GM18873 (cell line): Measurements from ENCODE around the gene RAMP3.

Experiments used
- ATAC-seq: cut with Tn5 transposase; IDR thresholded peaks from one replicate; pipeline ENCODE4 v1.9.1; 2021; ENCODE audit warnings: mild to moderate bottlenecking, moderate library complexity, moderate number of reproducible peaks; ENCODE audit not compliant: unreplicated experiment, low FRiP score

Gene RAMP3

GRCh38 chr7:45219801-45220435 lies 62.3 kb downstream of the RAMP3 start:
- ATAC-seq: no peak

GRCh38 chr7:45220846-45221618 lies 63.4 kb downstream of the RAMP3 start:
- ATAC-seq: no peak

- no peak for ATAC-seq
These were observed 64.5 kb downstream of the RAMP3 start for GRCh38 chr7:45221896-45222604.

- no peak for ATAC-seq
These were observed 65.5 kb downstream of the RAMP3 start for GRCh38 chr7:45223078-45223477.

DNA sequence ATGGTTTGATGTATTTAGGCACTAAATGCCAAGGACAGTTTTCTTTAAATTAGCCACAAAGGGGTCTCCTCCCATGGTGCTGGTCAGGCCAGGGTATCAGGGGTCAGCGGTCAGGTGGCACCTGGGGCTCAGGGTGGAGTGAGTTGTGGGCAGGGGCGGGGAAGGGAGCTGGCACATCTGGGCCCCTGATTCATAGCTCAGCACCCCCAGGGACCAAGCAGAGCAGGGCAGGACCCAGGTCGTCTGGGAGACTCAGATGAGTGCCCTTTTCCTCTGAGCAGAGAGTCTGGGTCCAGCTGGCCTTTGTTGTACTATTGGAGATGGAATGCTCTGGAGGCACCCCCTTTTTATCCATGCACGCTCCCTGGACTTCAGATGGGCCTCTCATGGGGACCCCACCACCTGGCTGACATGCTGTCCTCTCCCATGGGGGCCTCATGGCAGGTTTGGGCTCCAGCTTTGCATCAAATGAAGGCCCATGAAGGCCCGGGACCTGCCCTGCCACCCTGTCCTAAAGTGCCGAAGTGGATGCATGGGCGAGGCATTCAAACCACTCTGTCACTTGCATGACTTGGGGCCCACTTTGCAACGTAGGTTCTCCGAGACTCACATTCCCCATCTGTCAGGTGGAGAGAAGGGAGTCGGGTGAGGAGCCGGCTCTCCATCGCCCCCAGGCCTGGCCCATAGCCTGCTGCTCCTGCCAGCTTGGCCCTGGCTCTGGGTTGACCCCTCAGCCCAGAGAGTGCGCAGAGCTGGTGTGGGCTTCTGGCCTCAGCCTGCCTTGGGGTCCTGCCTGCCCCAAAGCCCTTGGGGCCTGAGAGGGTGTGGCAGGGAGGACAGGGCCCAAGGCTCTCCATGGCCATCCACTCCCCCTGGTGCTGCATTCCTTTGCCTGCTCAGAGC lies 66.4 kb downstream of the RAMP3 start:
- no peak for ATAC-seq

GRCh38 chr7:45224832-45225231 lies 67.2 kb downstream of the RAMP3 start:
- no peak for ATAC-seq

GRCh38 chr7:45225311-45225947 lies 67.8 kb downstream of the RAMP3 start:
- no peak for ATAC-seq

GRCh38 chr7:45225948-45226335 lies 68.4 kb downstream of the RAMP3 start:
- ATAC-seq: no peak

- no peak for ATAC-seq
These were observed 71.7 kb downstream of the RAMP3 start for GRCh38 chr7:45229156-45229920.

- ATAC-seq: no peak
These were observed 72.5 kb downstream of the RAMP3 start for GRCh38 chr7:45230083-45230482.

GRCh38 chr7:45230611-45231165 lies 73.1 kb downstream of the RAMP3 start:
- ATAC-seq: no peak

GRCh38 chr7:45233249-45233775 lies 75.7 kb downstream of the RAMP3 start:
- no peak for ATAC-seq
